ENCODE measurements around the gene PKN2. TPM values are rescaled to one million over a fixed set of nuclear protein-coding genes. Genes with fewer than 3 reads are reported as not detected.

PKN2 gene
- total RNA-seq, 2 donors from 2014 or later: 64.6 to 71.1 TPM

- Mint-ChIP-seq H3K27me3 (ENCODE audit: insufficient read depth) (no peaks in the 10 kb centered on the region), H3K4me1 (no peaks in the 10 kb centered on the region), H3K27ac (no peak overlapping the region), H3K36me3 (ENCODE audit: low read depth) (peaks cover 35% of the 10 kb centered on the region), H3K9me3 (no peaks in the 10 kb centered on the region), H3K4me3 (no peak overlapping the region)
- WGBS, 2 experiments (ENCODE audit: insufficient coverage in 1 of 2, insufficient read length in 1 of 2): 82 to 94% methylated on average over 3 of the region's 3 CpGs
- no peaks in the 10 kb centered on the region for H3K27me3 ChIP-seq (ENCODE audit: control insufficient read depth, insufficient read depth, low read length, poor library complexity, severe bottlenecking)
- no peak overlapping the region for H3K27ac ChIP-seq (ENCODE audit: low read depth, low read length)
- TF ChIP-seq CTCF (conservative IDR thresholded peaks at IDR 0.05): no peak
- H3K4me1 ChIP-seq (ENCODE audit: control insufficient read depth, insufficient read depth, low read length): no peaks in the 10 kb centered on the region
- no peak overlapping the region for H3K4me3 ChIP-seq (ENCODE audit: low read length)
- no peaks in the 10 kb centered on the region for H3K9me3 ChIP-seq (ENCODE audit: control insufficient read depth, low read length)
- H3K36me3 ChIP-seq (ENCODE audit: control insufficient read depth, insufficient read depth, low read length): peaks cover 51% of the 10 kb centered on the region
- no peak for DNase-seq
- no peak overlapping the region for H3K9ac ChIP-seq (ENCODE audit: extremely low read depth, low read length, poor library complexity, severe bottlenecking)
These were observed 199.1 kb downstream of the PKN2 start for GRCh38 chr1:88883156-88883555.

Other genes starting within 250 kb of the PKN2 start
- 10 to 100 TPM; 18.6 to 19.9 TPM for gene GTF2B, start 207.3 kb downstream of the PKN2 start, total RNA-seq